Hematopoietic multipotent progenitor cell treated with erythropoietin and hydrocortisone succinate and interleukin-3 and kit ligand, for 4 days (in vitro differentiated cells): Measurements from ENCODE around the gene PHACTR4.
"Not testable (repeated sequence)": the region's sequence is repeated elsewhere in the genome, so short reads cannot be mapped to it uniquely, and the experiment has no call there.

Experiments
- DNase-seq: peaks from one replicate; pipeline ENCODE4 v3.0.0-alpha.2; 2015

PHACTR4 gene

DNA sequence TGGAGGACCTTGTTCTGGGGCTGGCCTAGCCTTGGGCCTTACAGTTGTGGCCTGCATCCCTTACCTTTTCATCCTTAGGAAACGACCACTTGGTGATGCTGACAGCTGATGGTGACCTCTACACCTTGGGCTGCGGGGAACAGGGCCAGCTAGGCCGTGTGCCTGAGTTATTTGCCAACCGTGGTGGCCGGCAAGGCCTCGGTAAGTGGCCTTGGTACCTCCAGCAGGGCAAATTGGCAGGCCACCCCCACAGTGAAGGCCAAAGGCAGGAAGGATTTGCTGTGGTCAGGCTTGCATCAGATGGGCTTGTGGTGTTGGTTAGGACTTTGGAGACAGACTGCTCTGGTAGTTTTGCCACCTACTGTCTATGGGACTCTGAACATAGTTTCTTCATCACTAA, 165.6 kb downstream of the PHACTR4 start:
- peak; percentile 40 for DNase-seq

DNA sequence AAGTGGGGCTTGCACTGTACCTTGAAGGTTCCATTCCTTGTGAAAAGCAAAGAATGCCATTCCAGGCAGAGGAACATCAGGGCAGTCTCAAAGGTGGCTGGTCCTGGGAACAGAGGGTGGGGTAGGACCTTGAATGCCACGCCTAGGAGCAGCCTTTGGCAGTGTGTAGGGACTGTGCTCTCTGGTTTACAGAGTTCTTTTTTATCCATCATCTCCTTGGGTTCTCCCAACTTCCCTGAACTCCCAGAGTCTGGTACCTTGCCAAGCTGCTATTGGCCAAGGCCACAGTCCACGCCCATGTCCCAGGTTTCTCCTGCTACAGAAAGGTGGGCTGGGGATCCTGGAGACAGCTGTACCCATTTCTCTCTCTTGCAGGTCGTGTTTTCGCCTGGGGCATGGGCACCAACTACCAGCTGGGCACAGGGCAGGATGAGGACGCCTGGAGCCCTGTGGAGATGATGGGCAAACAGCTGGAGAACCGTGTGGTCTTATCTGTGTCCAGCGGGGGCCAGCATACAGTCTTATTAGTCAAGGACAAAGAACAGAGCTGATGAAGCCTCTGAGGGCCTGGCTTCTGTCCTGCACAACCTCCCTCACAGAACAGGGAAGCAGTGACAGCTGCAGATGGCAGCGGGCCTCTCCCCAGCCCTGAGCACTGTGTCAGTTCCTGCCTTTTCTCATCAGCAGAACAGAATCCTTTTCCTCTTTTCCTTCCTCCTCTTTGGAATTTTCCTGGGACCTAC, 168.1 kb downstream of the PHACTR4 start:
- no peak for DNase-seq

DNA sequence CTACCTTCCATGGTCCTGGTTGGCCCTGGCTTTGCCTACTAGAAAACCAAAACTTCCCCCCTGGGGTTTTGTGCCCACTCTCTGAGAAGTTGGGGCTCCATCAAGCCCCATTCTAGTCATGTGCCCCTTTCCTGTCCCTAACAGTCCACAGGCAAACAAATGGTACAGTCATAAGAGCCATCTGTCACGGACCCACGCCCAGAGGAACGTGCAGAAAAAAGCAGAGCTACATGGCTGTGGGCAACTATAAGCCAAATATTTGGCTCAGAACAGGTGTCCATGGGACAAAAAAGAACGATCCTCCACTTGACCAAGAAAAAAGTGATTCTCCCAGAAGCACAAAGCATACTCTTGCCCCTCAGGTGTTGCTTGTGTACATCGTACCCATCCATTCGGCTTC, 168.7 kb downstream of the PHACTR4 start:
- no peak for DNase-seq

DNA sequence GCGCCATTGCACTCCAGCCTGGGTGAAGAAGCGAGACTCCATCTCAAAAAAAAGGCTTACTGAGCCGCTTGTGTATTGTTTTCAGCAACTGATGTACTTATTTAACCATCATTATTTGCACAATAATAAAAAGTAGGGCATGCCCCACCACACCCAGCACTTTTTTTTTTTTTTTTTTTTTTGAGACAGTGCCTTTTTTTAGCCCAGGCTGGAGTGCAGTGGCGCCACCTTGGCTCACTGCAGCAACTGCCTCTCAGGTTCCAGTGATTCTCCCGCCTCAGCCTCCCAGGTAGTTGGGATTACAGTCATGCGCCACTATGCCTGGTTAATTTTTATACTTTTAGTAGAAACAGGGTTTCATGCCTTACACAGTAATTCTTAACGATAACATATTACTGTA, 171.1 kb downstream of the PHACTR4 start:
- peak; percentile 50 for DNase-seq

DNA sequence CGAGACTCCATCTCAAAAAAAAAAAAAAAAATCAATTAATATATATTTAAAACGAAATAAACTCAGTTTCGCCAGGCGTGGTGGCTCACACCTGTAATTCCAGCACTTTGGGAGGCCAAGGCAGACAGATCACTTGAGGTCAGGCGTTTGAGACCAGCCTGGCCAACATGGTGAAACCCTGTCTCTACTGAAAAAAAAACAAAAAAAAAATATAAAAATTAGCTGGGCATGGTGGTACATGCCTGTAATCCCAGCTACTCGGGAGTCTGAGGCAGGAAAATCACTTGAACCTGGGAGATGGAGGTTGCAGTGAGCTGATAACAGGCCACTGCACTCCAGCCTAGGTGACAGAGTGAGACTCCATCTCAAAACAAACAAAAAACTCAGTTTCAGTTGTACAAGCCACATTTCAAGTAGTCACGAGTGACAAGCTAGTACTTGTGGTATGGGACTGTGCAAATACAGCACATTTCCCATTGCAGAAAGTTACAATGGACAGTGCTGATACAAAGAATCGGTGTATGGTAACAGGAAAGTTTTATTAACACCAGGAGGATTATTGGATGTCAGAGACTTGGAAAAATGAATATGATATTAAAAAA, 172.0 kb downstream of the PHACTR4 start:
- DNase-seq: not testable (repeated sequence)

DNA sequence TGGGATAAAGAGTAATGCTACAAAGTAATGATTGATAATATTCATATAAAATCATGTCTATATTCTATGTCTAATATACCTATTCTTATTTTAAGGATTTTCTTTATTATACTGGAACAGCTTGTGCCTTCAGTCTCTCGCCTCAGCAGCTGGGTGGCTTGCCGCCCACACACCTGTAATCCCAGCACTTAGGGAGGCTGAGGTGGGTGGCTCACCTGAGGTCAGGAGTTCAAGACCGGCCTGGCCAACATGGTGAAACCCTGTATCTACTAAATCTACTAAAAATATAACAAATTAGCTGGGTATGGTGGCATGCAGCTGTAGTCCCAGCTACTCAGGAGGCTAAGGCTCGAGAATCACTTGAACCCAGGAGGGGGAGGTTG, 175.7 kb downstream of the PHACTR4 start:
- no peak for DNase-seq

DNA sequence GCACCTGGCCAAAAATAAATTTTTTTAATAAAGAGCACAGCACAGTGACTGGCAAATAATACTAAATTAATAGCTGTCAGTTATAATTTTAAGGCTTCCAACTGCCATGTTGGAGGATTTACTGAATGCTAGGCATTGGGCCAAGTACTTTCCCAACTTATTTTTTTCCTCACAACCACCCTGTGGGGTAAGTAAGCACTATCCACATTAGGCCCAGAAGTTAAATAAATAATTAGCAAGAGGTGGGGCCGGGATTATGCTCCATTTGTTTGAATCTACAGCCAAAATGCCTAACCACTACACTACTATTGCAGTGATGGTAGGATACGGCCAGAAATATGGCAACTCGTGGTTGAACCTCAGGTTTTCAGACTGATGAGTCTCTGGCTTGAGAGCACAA, 178.8 kb downstream of the PHACTR4 start:
- DNase-seq: no peak
